DMS53 (cell line): Measurements from ENCODE around the gene NAA15.
"Not testable (repeated sequence)": the region's sequence is repeated elsewhere in the genome, so short reads cannot be mapped to it uniquely, and the experiment has no call there.

Experiments used
- DNase-seq: peaks from one replicate; lab custom pipeline; 2025; lab: John Stamatoyannopoulos, UW

NAA15 gene

GRCh38 chr4:139301113-139301820 lies at the start of gene NAA15:
Gene NAA15, plus strand, starts transcription at chr4:139301505. Its CDS starts 273 bp downstream, at chr4:139301778.
- DNase-seq: peak; percentile 98

GRCh38 chr4:139253046-139253445 lies 48.3 kb upstream of the NAA15 start:
- DNase-seq: no peak

GRCh38 chr4:139253713-139254112 lies 47.6 kb upstream of the NAA15 start:
- no peak for DNase-seq

- not testable (repeated sequence) for DNase-seq
These were observed 45.7 kb upstream of the NAA15 start for GRCh38 chr4:139255581-139255980.

GRCh38 chr4:139256349-139256748 lies 45.0 kb upstream of the NAA15 start:
- no peak for DNase-seq

- DNase-seq: peak; percentile 70
These were observed 35.7 kb upstream of the NAA15 start for GRCh38 chr4:139265654-139266053.

- no peak for DNase-seq
These were observed 35.1 kb upstream of the NAA15 start for GRCh38 chr4:139266208-139266582.

- DNase-seq: peak; percentile 78
These were observed 34.6 kb upstream of the NAA15 start for GRCh38 chr4:139266583-139267257.

- DNase-seq: peak; percentile 26
These were observed 34.0 kb upstream of the NAA15 start for GRCh38 chr4:139267301-139267700.

GRCh38 chr4:139273835-139274234 lies 27.5 kb upstream of the NAA15 start:
- no peak for DNase-seq

- no peak for DNase-seq
These were observed 26.5 kb upstream of the NAA15 start for GRCh38 chr4:139274790-139275189.

- DNase-seq: no peak
These were observed 26.0 kb upstream of the NAA15 start for GRCh38 chr4:139275281-139275735.

- no peak for DNase-seq
These were observed 22.8 kb upstream of the NAA15 start for GRCh38 chr4:139278485-139278884.

- DNase-seq: peak; percentile 7
These were observed 22.2 kb upstream of the NAA15 start for GRCh38 chr4:139278912-139279759.

- DNase-seq: peak; percentile 46
These were observed 21.3 kb upstream of the NAA15 start, which contains the start of gene MGARP for GRCh38 chr4:139279760-139280620. Gene MGARP, minus strand, starts transcription at chr4:139280225. Its CDS starts 67 bp downstream, at chr4:139280158.

GRCh38 chr4:139282065-139282720 lies 19.1 kb upstream of the NAA15 start:
- DNase-seq: no peak

GRCh38 chr4:139282721-139283075 lies 18.6 kb upstream of the NAA15 start:
- no peak for DNase-seq

GRCh38 chr4:139286186-139286698 lies 15.1 kb upstream of the NAA15 start:
- DNase-seq: no peak

- peak; percentile 92 for DNase-seq
These were observed 5.9 kb upstream of the NAA15 start for GRCh38 chr4:139295206-139295941.

- DNase-seq: peak; percentile 26
These were observed 5.4 kb upstream of the NAA15 start for GRCh38 chr4:139295942-139296299.
